ENCODE data around the gene TMEM151B.

The TMEM151B gene

GRCh38 chr6:44250718-44251123 is 19.5 kb upstream of the TMEM151B start:
- no peak for DNase-seq (ENCODE audit: low read depth, low spot score)

GRCh38 chr6:44251576-44252524 is 18.4 kb upstream of the TMEM151B start:
- no peak for DNase-seq (ENCODE audit: low read depth, low spot score)

GRCh38 chr6:44253307-44254101 is 16.7 kb upstream of the TMEM151B start:
- DNase-seq (ENCODE audit: low read depth, low spot score) = peak; percentile 68

GRCh38 chr6:44254191-44255104 is 15.8 kb upstream of the TMEM151B start:
- peak; percentile 72 for DNase-seq (ENCODE audit: low read depth, low spot score)

GRCh38 chr6:44255105-44255808 is 15.0 kb upstream of the TMEM151B start:
- DNase-seq (ENCODE audit: low read depth, low spot score) = peak; percentile 61

- DNase-seq (ENCODE audit: low read depth, low spot score) = peak; percentile 66
These were observed 14.1 kb upstream of the TMEM151B start for GRCh38 chr6:44255871-44256774.

- no peak for DNase-seq (ENCODE audit: low read depth, low spot score)
These were observed 13.6 kb upstream of the TMEM151B start for GRCh38 chr6:44256775-44257024.

GRCh38 chr6:44257025-44257752 is 13.1 kb upstream of the TMEM151B start, which contains the start of gene SLC35B2:
Gene SLC35B2 (minus strand): TSS chr6:44257528. CDS start chr6:44257410, 118 bp downstream.
- peak; percentile 90 for DNase-seq (ENCODE audit: low read depth, low spot score)

GRCh38 chr6:44257753-44258324 is 12.4 kb upstream of the TMEM151B start:
- no peak for DNase-seq (ENCODE audit: low read depth, low spot score)

GRCh38 chr6:44258325-44258863 is 11.9 kb upstream of the TMEM151B start:
- DNase-seq (ENCODE audit: low read depth, low spot score) = no peak

GRCh38 chr6:44258921-44259320 is 11.3 kb upstream of the TMEM151B start:
- no peak for DNase-seq (ENCODE audit: low read depth, low spot score)

- no peak for DNase-seq (ENCODE audit: low read depth, low spot score)
These were observed 10.2 kb upstream of the TMEM151B start for GRCh38 chr6:44260011-44260410.

- no peak for DNase-seq (ENCODE audit: low read depth, low spot score)
These were observed 9.6 kb upstream of the TMEM151B start for GRCh38 chr6:44260451-44261297.

- DNase-seq (ENCODE audit: low read depth, low spot score) = no peak
These were observed 8.7 kb upstream of the TMEM151B start for GRCh38 chr6:44261581-44261980.

- DNase-seq (ENCODE audit: low read depth, low spot score) = no peak
These were observed 7.5 kb upstream of the TMEM151B start for GRCh38 chr6:44262467-44263353.

- DNase-seq (ENCODE audit: low read depth, low spot score) = peak; percentile 48
These were observed 6.7 kb upstream of the TMEM151B start for GRCh38 chr6:44263354-44264100.
